Stomach (tissue), 9 donors: ENCODE measurements around the gene ATXN1. TPM values are rescaled to one million over a fixed set of nuclear protein-coding genes. Genes with fewer than 3 reads are reported as not detected.
A peak's percentile ranks its signal among the peaks of the same experiment; 100 is the strongest.

Experiments used
- DNase-seq, 2 donors: peaks; one replicate each; pipeline versions ENCODE4 v3.0.0 to v3.0.0-alpha.2; 2013 to 2019
- H3K27ac ChIP-seq, 5 donors: fragments of 200-600 bp in 4 of 5; sonication (generic) in 4 of 5; one replicate each; pipeline ENCODE4 v1.5.1; 2013 to 2019; ENCODE audit warnings: mild to moderate bottlenecking in 1 of 5, moderate library complexity in 1 of 5
- H3K27me3 ChIP-seq, 3 donors: fragments of 200-600 bp; sonication (generic); one replicate each; pipeline ENCODE4 v1.5.1; 2017 to 2019; ENCODE audit warnings: mixed run types in 1 of 3
- H3K36me3 ChIP-seq, 4 donors: fragments of 200-600 bp; sonication (generic); 1 replicate in 3 of 4; 2 replicates in 1 of 4; pipeline ENCODE4 v1.5.1; 2016 to 2019
- H3K4me1 ChIP-seq, 4 donors: fragments of 200-600 bp; sonication (generic); one replicate each; pipeline ENCODE4 v1.5.1; 2016 to 2019
- H3K4me3 ChIP-seq, 4 donors: fragments of 200-600 bp; sonication (generic) in 3 of 4; one replicate each; pipeline ENCODE4 v1.5.1; 2016 to 2019; ENCODE audit warnings: mild to moderate bottlenecking in 1 of 4
- H3K9me3 ChIP-seq, 4 donors: fragments of 200-600 bp; sonication (generic); one replicate each; pipeline ENCODE4 v1.5.1; 2016 to 2019
- EP300 ChIP-seq: sonication (generic); formaldehyde crosslinking; IDR thresholded peaks from one replicate; pipeline ENCODE4 v1.6.1; 2017; ENCODE audit warnings: antibody characterized with exemption
- POLR2A ChIP-seq, 4 donors: fragments of 450-650 bp; IDR thresholded peaks; one replicate each; pipeline ENCODE4 v1.6.1; 2016; ENCODE audit warnings: antibody characterized with exemption in 4 of 4, control low read depth in 2 of 4, mild to moderate bottlenecking in 1 of 4, moderate library complexity in 1 of 4
- POLR2AphosphoS5 ChIP-seq, 3 donors: sonication (generic); formaldehyde crosslinking; IDR thresholded peaks; one replicate each; pipeline ENCODE4 v1.6.1; 2016; ENCODE audit warnings: antibody characterized with exemption in 3 of 3
- WGBS, 5 donors: extraction: QIAGEN DNeasy Blood & Tissue Kit in 3 of 5; methylation state at CpG; one replicate each; pipeline versions ENCODE4 v1.1.5 to v1.1.7; 2013 to 2018; 5-methylcytosine and 5-hydroxymethylcytosine counted together
- intact Hi-C: fragments of 100-400 bp; cut with DNase I; formaldehyde crosslinking; loops from one replicate; pipeline ENCODE4 v1.15.1; 2023; ENCODE audit warnings: low total_unique reads
- polyA plus RNA-seq, 3 donors: library from polyadenylated mRNA; stranded (reverse); fragments of 200-250 nt; gene quantifications; one replicate each; pipeline ENCODE4 v1.2.3, GENCODE V29; 2013
- total RNA-seq, 5 donors: library from RNA; depleted of rRNA; stranded (reverse); fragments of >200 nt; gene quantifications; one replicate each; pipeline versions ENCODE4 v1.1.0 to v1.2.3, GENCODE V29; 2014 to 2016
- TF ChIP-seq, protein P1 (sequence below), 7 experiments: fragments of 450-650 bp in 4 of 7; fragments of 200-600 bp in 3 of 7; sonication (generic) in 3 of 7; IDR thresholded peaks; one replicate each; pipeline ENCODE4 v1.5.1; 2016 to 2019; ENCODE audit warnings: antibody characterized with exemption in 7 of 7, control low read depth in 2 of 7, mild to moderate bottlenecking in 1 of 7
- donor health status: healthy with polysubstance abuse.
- donor health status: Bipolar disorder and iron deficiency.
- donor health status: healthy.

ATXN1 gene
- total and polyA plus RNA-seq, 8 donors = 5.2 to 106 (median 39.0) TPM

DNA sequence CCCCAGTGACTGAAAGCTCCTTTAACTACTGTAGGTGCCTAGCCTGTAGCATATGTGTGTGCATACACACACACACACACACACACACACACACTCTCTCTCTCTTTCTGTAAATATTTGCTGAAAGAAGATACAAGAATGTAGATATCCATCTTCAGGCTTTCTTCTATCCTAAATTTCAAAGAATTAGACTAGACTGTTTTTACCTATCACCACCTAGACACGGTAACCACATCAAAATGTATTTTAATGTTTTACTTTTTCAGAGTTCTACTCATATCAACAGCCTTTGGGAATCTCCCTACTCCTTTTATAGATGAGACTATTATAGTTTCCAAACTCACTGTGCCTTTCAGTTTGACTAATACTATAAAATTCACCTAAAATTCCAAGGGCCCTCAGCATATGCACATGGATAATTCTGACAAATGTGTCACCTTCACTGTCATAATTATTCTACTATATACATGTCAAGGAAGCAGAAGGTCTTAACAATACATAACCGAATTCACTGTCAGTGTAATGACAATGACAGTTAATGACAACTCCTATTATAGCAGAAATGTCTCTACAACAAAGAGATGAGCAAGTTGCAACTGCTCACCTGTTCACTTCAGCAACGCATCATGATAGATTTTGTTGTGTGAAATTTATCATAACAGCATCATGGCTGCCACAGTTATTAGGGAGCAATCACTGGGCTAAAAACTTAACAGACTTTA is 286.3 kb downstream of the ATXN1 start:
- TF ChIP-seq, protein P1, sequence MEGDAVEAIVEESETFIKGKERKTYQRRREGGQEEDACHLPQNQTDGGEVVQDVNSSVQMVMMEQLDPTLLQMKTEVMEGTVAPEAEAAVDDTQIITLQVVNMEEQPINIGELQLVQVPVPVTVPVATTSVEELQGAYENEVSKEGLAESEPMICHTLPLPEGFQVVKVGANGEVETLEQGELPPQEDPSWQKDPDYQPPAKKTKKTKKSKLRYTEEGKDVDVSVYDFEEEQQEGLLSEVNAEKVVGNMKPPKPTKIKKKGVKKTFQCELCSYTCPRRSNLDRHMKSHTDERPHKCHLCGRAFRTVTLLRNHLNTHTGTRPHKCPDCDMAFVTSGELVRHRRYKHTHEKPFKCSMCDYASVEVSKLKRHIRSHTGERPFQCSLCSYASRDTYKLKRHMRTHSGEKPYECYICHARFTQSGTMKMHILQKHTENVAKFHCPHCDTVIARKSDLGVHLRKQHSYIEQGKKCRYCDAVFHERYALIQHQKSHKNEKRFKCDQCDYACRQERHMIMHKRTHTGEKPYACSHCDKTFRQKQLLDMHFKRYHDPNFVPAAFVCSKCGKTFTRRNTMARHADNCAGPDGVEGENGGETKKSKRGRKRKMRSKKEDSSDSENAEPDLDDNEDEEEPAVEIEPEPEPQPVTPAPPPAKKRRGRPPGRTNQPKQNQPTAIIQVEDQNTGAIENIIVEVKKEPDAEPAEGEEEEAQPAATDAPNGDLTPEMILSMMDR (IDR thresholded peaks at IDR 0.05) = no peak
- no peak for TF ChIP-seq POLR2A (IDR thresholded peaks at IDR 0.05)
- no peak for TF ChIP-seq POLR2AphosphoS5 (IDR thresholded peaks at IDR 0.05)
- no peak for TF ChIP-seq EP300
- Histone ChIP-seq H3K36me3 (peaks cover 0 to 7% (median 0%) of the 10 kb centered on the region in 4 donors), H3K27me3 (no peaks in the 10 kb centered on the region), H3K27ac (no peak overlapping the region), H3K9me3 (no peaks in the 10 kb centered on the region), H3K4me3 (no peak overlapping the region), H3K4me1 (peaks cover 14 to 36% (median 22%) of the 10 kb centered on the region in 4 donors)
- intact Hi-C loops = no loop called here
- 89 to 97% (median 92%) methylated on average over 3 of the region's 3 CpGs for WGBS, 5 donors
- no peak for DNase-seq

DNA sequence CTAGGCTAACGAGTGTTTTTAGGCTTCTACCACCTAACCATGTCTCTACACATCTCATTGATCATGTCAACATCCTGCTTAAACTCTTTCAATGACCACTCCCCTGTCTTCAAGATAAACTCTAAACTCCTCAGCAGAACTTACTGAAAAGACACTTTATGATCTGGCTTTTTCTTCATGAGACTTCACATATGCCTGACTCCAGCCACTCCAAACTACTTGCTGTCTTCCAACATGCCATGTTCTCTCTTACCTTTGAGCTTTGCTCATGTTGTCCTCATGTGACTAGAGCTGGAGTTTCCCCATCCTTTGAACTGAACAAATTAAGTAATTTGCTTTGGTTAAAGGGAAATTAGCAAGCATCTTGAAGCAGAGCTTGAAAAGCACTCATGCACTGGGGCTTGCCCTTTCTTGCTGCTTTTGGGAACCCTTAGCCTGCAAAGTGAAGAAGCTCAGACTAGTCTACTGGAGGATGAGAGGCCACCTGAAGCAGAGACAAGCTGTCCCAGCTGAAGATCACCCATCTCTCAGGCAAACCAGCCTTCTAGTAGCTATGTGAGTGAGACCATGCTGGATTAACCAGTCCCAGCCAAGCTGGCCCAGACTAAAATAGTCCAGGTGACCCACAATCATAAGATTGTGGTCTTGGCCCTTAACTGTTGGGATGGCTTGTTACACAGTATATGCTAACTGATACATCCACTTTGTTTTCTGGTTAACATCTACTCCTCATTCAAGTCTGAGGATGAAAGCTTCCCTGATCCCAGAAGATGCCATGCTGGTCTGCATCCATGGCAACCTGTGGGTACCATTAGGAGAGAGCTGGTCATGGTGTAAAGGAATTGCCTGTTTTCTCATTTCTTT is 287.1 kb downstream of the ATXN1 start:
- Histone ChIP-seq H3K27ac (no peak overlapping the region), H3K27me3 (no peaks in the 10 kb centered on the region), H3K4me1 (peaks cover 14 to 36% (median 22%) of the 10 kb centered on the region in 4 donors), H3K4me3 (no peak overlapping the region), H3K9me3 (no peaks in the 10 kb centered on the region), H3K36me3 (peaks cover 0 to 4% (median 0%) of the 10 kb centered on the region in 4 donors)
- TF ChIP-seq POLR2A (IDR thresholded peaks at IDR 0.05) = no peak
- TF ChIP-seq, protein P1 (IDR thresholded peaks at IDR 0.05) = no peak
- no peak for TF ChIP-seq EP300
- no peak for TF ChIP-seq POLR2AphosphoS5 (IDR thresholded peaks at IDR 0.05)
- DNase-seq = no peak
- intact Hi-C loops = no loop called here
- 67 to 90% (median 80%) methylated on average over 1 of the region's 1 CpG for WGBS, 5 donors

DNA sequence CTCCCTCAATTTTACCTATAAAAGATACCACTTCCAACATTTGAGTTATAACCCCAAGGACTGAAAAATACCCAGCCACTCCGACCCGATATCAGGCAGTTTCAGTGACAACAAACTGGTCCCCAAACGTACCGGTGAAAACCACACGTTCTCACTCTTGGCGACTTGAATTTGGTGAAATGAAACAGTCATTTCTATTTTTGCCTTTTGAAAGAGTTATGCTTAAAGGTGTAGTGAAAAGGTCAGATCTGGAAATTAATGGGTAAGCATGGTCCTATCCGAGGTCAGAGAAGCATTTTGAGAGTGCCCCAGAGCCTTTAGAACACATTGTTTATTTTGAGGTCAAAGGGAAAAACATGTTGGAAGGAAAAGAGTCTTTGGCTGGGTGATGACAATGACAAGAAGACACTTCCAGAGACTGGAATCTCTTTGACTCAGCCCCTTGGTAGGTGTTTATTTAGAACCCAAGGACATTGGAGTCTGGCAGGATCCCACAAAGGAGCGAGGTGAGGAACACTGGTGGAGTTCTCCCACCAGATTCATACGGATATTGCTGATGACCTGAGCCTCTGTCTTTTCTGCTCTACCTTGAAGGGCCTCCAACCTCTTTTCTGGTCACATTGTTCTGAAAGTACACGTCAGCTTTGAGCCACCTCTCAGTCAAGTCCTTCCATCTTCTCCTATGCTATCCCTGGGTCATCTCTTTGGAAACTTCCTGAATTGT is 287.9 kb downstream of the ATXN1 start:
- Histone ChIP-seq H3K4me3 (no peak overlapping the region), H3K27me3 (no peaks in the 10 kb centered on the region), H3K4me1 (peaks cover 14 to 36% (median 22%) of the 10 kb centered on the region in 4 donors), H3K9me3 (no peaks in the 10 kb centered on the region), H3K27ac (peak overlapping the region in 2 of 5 donors; percentile 1 to 23), H3K36me3 (peaks cover 0 to 4% (median 0%) of the 10 kb centered on the region in 4 donors)
- no peak for DNase-seq
- TF ChIP-seq POLR2A (IDR thresholded peaks at IDR 0.05) (no peak), POLR2AphosphoS5 (IDR thresholded peaks at IDR 0.05) (no peak), EP300 (no peak)
- TF ChIP-seq, protein P1 (IDR thresholded peaks at IDR 0.05) = no peak
- WGBS, 5 donors = 78 to 86% (median 78%) methylated on average over 10 of the region's 10 CpGs
- intact Hi-C loops = no loop called here
